ENCODE results near the gene MSX2.

GRCh38 chr5:174694611-174695010, 29.8 kb upstream of the MSX2 start:
- TF ChIP-seq TCF12 (IDR thresholded peaks at IDR 0.05; ENCODE audit: low read depth, low read length) (no peak), SRF (IDR thresholded peaks at IDR 0.05; ENCODE audit: low read depth, low read length) (no peak)
- TF ChIP-seq, protein P1, sequence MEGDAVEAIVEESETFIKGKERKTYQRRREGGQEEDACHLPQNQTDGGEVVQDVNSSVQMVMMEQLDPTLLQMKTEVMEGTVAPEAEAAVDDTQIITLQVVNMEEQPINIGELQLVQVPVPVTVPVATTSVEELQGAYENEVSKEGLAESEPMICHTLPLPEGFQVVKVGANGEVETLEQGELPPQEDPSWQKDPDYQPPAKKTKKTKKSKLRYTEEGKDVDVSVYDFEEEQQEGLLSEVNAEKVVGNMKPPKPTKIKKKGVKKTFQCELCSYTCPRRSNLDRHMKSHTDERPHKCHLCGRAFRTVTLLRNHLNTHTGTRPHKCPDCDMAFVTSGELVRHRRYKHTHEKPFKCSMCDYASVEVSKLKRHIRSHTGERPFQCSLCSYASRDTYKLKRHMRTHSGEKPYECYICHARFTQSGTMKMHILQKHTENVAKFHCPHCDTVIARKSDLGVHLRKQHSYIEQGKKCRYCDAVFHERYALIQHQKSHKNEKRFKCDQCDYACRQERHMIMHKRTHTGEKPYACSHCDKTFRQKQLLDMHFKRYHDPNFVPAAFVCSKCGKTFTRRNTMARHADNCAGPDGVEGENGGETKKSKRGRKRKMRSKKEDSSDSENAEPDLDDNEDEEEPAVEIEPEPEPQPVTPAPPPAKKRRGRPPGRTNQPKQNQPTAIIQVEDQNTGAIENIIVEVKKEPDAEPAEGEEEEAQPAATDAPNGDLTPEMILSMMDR (IDR thresholded peaks at IDR 0.05; ENCODE audit: control extremely low read depth in 1 of 3, insufficient read depth in 1 of 3, low read depth in 1 of 3, low read length in 3 of 3), result no peak
